ENCODE measurements around the gene TSPAN18.

GRCh38 chr11:44718612-44719390 is 8.0 kb upstream of the TSPAN18 start:
- TF ChIP-seq POLR2A (IDR thresholded peaks at IDR 0.05) (no peak), CTCF (IDR thresholded peaks at IDR 0.05) (no peak), POLR2AphosphoS5 (IDR thresholded peaks at IDR 0.05) (no peak), EP300 (IDR thresholded peaks at IDR 0.05; ENCODE audit: low read depth) (no peak)

Measured in transverse colon (tissue), 4 donors.